ENCODE data around the gene TLR7.
A peak's percentile ranks its signal among the peaks of the same experiment; 100 is the strongest.

The TLR7 gene

GRCh38 chrX:12891171-12891570 is 24.3 kb downstream of the TLR7 start:
- no peak for DNase-seq (ENCODE audit: low read depth)

- DNase-seq (ENCODE audit: low read depth): no peak
These were observed 25.1 kb downstream of the TLR7 start for GRCh38 chrX:12891915-12892506.

GRCh38 chrX:12892716-12893115 is 25.8 kb downstream of the TLR7 start:
- DNase-seq (ENCODE audit: low read depth): no peak

- DNase-seq (ENCODE audit: low read depth): peak; percentile 14
These were observed 27.5 kb downstream of the TLR7 start for GRCh38 chrX:12894074-12895030.

- DNase-seq (ENCODE audit: low read depth): no peak
These were observed 29.0 kb downstream of the TLR7 start for GRCh38 chrX:12895866-12896265.

GRCh38 chrX:12896935-12897334 is 30.1 kb downstream of the TLR7 start:
- DNase-seq (ENCODE audit: low read depth): no peak

- no peak for DNase-seq (ENCODE audit: low read depth)
These were observed 31.2 kb downstream of the TLR7 start for GRCh38 chrX:12898073-12898472.

GRCh38 chrX:12899506-12899905 is 32.6 kb downstream of the TLR7 start:
- no peak for DNase-seq (ENCODE audit: low read depth)

- peak; percentile 37 for DNase-seq (ENCODE audit: low read depth)
These were observed 34.6 kb downstream of the TLR7 start for GRCh38 chrX:12901486-12901885.

- no peak for DNase-seq (ENCODE audit: low read depth)
These were observed 36.8 kb downstream of the TLR7 start for GRCh38 chrX:12903646-12904045.

- no peak for DNase-seq (ENCODE audit: low read depth)
These were observed 39.3 kb downstream of the TLR7 start, which contains the start of gene TLR8 for GRCh38 chrX:12906046-12906761. TLR8 (plus strand) TSS chrX:12906620; CDS start chrX:12906707, 87 bp downstream.

- DNase-seq (ENCODE audit: low read depth): no peak
These were observed 43.7 kb downstream of the TLR7 start for GRCh38 chrX:12910423-12911121.

- no peak for DNase-seq (ENCODE audit: low read depth)
These were observed 44.2 kb downstream of the TLR7 start for GRCh38 chrX:12911122-12911470.

- DNase-seq (ENCODE audit: low read depth): no peak
These were observed 46.1 kb downstream of the TLR7 start for GRCh38 chrX:12912791-12913482.

GRCh38 chrX:12917753-12918152 is 50.9 kb downstream of the TLR7 start:
- DNase-seq (ENCODE audit: low read depth): no peak

- DNase-seq (ENCODE audit: low read depth): no peak
These were observed 52.2 kb downstream of the TLR7 start for GRCh38 chrX:12919051-12919450.

GRCh38 chrX:12919620-12920019 is 52.7 kb downstream of the TLR7 start:
- DNase-seq (ENCODE audit: low read depth): no peak

- no peak for DNase-seq (ENCODE audit: low read depth)
These were observed 54.1 kb downstream of the TLR7 start for GRCh38 chrX:12920990-12921389.

GRCh38 chrX:12921886-12922598 is 55.2 kb downstream of the TLR7 start:
- no peak for DNase-seq (ENCODE audit: low read depth)

- no peak for DNase-seq (ENCODE audit: low read depth)
These were observed 55.7 kb downstream of the TLR7 start for GRCh38 chrX:12922599-12922919.

- no peak for DNase-seq (ENCODE audit: low read depth)
These were observed 62.8 kb downstream of the TLR7 start for GRCh38 chrX:12929701-12930100.

Data from activated T-cell treated with anti-CD3 and anti-CD28 coated beads for 48 hours (primary cell).